ENCODE results near the gene SLC13A1. TPM values are rescaled to one million over a fixed set of nuclear protein-coding genes. Genes with fewer than 3 reads are reported as not detected.

SLC13A1 gene
- total RNA-seq, 1 donor from 2014 or later: 0.13 TPM

DNA sequence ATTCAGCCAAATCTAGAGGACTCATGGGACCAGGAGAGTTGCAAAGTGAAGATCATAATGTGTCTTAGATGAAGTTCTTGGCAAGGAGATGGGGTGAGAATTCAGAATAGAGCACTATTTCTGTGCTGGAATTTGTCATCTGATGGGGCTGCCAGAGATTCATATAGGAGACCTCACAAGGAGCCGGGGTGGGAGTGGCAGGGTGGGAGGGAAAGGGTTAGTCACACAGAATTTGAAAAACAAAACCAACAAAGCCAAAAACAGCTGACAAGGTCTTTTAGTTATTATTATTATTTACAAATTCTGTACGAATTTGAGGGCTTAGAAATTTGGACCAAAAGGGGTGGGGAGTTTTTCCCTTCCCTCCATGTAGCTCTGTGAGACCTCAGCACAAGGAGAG, 1.7 kb downstream of the SLC13A1 start:
- no peak for ATAC-seq

DNA sequence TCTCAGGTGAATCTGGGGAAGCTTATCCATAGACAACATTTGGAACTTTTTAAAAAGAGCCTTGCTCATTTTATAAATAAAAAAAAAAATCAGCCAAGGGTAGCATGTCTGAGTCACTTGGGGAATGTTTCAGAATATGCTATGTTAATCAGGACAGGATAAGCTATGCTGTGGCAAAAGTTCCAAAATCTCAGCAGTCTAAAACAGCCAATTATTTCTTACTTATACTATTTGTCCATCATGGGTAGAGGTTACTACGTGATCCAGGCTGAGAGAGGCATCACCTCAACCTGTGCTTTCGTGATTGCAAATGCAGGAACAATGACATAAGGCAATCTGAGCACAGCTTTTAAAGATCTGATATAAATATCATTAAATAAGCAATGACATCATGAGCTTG, 6.5 kb downstream of the SLC13A1 start:
- ATAC-seq (no peak), DNase-seq (ENCODE audit: low spot score) (no peak)

More for the DNA sequence above, 1.7 kb downstream of the SLC13A1 start:
- DNase-seq (ENCODE audit: low spot score): no peak

DNA sequence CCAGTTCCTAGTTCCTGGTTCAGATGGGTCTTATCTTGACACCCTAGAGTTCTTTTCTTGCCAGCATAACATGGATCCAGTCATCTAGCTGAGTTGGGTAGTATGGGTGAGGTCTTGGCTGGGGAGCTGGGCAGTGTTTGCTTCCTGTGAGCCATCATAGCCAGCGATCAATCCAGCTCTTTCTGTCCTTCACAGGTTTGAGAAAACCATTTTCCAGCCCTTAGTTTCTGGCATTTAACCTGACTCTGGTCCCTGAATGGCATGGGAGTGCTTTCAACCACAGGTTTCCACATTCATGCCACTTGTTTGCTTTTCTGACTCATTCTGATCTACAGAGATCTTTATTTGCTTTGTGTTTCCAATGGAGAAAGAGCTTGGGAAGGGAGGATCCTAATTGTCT, 8.6 kb downstream of the SLC13A1 start:
- ATAC-seq (peak; percentile 65), DNase-seq (ENCODE audit: low spot score) (no peak)

DNA sequence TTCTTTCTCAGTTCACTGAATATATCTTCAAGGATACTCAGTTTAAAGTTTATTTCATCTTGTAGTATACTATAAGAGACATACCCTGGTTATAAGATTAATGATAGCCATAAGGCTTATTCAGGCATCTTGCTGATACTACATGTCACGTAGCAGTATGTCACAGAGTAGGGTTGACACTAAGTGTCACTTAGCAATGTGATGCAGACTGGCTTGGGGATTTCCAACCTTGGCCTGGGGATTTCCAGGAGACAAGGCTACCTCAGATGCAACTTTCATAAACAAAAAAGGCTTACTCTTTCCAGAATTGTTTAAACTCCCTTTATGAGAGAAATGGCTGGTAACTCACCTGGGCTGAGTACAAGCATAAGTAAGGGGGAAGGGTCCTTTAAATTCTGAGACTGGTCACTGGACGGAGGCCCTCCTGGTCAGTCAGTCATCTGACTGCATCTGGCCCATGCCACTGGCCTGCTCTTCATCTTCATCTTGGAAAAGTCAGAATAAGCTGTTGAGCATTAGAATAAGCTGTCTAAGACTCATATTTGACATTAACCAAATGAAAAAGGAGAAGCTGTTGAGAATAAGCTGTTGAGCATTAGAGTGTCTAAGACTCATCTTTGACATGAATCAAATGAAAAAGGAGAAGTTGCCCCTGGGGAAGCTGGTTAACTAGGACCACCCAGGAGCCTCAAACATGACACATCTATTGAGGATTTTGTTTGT, 9.5 kb downstream of the SLC13A1 start:
- DNase-seq (ENCODE audit: low spot score): no peak
- ATAC-seq: no peak

DNA sequence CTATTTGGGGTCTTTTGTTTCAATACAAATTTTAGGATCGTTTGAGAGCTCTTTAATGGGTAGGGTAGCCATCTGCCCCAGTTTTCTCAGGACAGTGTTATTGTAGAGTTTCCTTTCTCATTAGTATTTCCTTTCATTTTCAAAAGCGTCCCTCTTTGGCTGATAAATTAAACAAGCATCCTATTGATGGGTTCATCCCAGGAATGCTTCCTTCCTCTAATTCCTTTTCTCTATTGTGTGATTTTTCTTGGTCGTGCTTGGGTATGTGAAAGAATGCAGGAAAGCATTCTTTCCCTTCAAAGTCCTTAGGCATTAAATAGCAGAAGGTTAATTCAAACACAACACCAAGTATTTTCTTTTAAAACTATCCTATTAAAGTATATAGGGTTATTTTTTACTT, 14.0 kb downstream of the SLC13A1 start:
- DNase-seq (ENCODE audit: low spot score) (no peak), ATAC-seq (no peak)

DNA sequence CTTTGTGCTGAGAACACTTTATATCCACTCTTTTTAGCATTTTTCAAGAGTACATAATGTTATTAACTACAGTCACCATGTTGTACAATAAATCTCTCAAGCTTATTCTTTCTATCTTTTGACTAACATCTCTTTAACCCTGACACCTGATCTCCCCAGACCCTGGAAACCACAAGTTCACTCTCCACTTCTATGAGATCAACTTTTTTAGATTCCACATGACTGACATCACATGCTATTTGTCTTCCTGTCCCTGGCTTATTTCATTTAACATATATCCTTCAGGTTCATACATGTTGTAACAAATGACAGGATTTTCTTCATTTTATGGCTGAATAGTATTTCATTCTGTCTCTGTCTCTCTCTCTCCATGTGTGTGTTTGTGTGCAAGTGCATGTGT, 15.5 kb downstream of the SLC13A1 start:
- ATAC-seq: no peak
- no peak for DNase-seq (ENCODE audit: low spot score)

DNA sequence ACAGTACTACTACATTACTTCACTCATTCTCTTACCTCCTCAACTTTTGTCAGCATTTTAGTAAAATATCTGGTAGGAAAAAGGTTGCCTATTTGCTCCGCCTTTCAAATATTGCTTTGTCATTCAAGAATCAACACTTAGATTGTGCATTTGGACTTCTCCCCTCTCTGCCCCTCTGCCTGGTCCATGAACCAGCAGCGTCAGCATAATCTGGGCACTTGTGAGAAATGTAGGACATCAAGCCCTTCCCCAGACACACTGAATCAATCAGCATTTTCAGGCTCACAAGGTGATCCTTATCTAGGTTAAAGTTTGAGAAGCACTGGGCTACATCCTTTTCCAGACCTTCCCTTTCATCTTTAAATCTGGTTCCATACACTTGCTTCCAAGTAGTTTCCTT, 16.3 kb downstream of the SLC13A1 start:
- no peak for ATAC-seq
- no peak for DNase-seq (ENCODE audit: low spot score)

DNA sequence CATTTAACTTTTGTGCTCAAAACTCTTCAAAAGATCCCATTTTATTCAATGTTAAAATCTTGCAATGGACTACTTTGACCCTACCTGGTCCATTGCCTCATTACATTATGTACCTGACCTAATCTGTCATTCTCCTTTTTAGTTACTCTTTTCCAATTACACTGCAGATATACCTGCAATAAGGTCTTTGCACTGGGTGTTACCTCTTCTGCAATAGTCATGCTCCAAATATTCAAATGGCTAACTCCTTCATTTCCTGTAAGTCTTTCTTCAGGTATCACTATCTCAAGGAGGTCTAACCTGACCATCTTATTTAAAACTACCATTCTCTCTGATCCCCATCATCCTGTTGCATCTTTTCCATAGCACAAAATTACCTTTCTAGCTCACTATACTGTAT, 22.3 kb downstream of the SLC13A1 start:
- DNase-seq (ENCODE audit: low spot score): no peak
- no peak for ATAC-seq

DNA sequence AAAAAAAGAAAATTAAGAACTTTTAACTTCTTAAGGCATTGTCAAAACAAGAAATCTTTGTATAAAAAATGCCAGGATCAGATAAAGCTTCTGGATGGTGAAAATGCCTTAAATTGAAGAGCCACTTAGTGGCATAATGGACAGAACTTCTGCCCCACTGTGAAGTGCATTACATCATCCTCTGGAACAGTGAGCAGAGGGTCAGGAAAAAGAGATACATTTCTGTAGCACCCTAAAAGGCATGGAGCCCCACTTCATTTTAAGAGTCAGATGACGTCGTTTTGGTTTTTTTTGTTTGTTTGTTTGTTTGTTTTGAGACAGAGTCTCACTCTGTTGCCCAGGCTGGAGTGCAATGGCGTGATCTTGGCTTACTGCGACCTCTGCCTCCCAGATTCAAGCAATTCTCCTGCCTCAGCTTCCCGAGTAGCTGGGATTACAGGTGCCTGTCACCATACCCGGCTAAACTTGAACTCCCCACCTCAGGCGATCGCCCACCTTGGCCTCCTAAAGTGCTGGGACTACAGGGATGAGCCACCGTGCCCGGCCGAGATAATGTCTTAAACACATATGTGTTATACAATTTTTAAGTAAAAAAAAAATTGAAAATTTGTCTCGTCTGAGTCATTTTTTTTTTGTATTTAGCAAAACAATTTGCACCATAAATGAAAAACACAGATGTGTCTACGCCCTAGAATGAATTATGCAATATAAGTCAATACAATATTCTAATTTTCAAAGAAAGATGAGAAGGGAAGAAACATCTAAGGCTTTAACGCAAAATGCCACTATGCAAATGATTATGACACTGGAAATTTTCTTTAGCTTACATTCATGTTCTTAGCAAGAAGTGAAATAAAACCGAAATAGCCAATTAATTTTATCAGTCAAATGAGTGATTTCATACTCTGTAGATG, 29.2 kb downstream of the SLC13A1 start:
- ATAC-seq: no peak
- DNase-seq (ENCODE audit: low spot score): no peak

DNA sequence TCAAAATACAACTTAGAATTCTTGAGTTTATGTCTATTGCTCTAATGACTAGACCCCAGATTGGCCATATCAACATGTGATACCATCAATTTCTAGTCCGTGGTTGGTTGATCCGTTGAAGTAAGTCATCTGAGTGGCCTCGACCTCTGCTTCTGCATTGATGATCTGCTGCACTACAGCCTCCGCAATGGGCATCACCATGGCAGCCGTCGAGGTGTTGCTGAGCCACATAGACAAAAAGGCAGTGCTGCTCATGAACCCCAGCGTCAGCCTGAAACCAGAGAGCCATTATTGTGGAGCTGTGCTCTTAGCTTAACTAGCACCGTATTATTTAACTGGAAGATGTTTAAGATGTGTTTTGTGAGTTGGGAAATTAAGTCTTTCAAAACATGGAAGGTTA, 30.7 kb downstream of the SLC13A1 start:
- no peak for ATAC-seq
- no peak for DNase-seq (ENCODE audit: low spot score)

DNA sequence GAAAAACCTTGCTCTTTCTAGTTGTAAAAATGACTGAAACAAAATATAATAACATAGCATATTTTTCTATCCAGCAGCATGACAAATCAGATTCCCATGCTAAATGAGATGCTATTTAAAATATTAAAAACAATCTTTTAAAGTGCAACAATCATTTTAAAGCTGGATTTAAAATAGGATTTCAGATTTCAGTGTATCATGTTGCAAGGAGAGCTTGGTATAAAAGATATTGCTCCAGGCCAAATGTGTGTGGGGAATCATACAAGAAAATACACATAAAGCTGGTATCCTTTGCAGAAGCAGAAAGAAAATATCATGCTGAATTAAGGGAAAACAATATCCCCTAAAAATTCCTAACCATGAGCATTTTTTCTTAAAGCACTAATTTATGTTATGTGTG, 42.2 kb downstream of the SLC13A1 start:
- ATAC-seq: no peak
- DNase-seq (ENCODE audit: low spot score): no peak

DNA sequence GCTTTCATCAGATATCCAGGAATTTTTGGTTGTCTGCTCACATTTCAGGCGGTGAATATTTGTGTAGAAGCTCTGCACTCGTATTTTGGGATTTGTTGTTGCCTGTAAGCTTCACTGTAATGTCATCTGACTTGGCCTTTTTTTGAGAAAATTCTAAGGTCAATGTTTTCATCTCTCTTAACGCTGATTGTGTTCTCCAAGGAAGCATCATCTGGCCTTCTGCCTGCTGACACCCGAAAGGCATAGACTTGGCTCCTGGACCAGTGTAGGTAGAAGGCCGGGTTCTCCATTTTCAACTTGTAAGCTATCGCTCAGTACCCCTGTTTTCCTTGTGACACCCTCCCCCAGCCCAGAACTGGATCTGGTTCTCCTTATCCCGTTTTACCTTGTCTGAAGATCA, 44.2 kb downstream of the SLC13A1 start:
- ATAC-seq (no peak), DNase-seq (ENCODE audit: low spot score) (no peak)

DNA sequence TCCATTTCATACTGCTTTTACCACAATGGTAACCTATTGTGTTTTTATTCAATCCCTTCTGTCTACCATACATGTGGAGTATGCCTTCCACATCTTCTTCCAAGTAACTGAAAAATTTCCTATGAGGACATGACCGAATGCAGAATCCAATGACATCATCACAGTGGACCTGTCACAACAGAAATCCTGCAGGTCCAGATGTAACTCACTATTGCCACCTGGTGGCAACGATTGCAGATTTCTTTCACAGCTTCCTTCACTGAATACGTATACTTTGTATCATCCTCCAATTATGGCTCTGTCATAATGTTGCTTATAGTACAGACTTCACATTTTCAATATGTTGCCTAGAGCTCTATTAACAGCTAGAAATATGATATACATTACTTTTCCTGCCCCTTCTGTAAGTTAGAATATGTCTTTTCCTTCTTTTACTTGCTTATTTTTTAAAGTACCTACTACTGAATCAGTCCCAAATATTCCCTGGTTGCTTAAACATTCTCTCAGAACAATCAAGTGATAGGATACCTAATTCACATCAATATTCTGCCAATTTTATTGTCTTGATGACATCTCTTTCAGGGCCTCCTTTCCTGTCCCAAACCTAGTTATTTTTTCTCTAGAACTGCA, 45.4 kb downstream of the SLC13A1 start:
- ATAC-seq (peak; percentile 99), DNase-seq (ENCODE audit: low spot score) (peak; percentile 72)

DNA sequence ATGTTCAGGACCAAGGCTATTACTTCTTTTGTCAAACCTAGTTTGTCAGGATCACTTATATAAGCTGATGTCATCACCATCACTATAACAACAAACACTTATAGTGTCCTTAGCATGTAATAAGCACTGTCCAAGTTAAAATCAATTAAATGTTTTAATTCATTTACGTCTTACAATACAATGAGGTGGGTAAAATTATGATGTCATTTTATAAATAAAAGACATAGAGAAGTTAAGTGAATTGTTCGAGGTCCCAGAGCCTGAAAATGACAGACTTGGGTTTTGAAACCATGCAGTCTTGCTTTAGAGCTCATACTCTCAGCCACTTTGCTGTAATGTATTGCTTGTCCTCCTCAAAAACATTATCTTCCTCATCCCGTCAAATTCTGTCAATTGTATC, 48.3 kb downstream of the SLC13A1 start:
- no peak for DNase-seq (ENCODE audit: low spot score)
- ATAC-seq: no peak

DNA sequence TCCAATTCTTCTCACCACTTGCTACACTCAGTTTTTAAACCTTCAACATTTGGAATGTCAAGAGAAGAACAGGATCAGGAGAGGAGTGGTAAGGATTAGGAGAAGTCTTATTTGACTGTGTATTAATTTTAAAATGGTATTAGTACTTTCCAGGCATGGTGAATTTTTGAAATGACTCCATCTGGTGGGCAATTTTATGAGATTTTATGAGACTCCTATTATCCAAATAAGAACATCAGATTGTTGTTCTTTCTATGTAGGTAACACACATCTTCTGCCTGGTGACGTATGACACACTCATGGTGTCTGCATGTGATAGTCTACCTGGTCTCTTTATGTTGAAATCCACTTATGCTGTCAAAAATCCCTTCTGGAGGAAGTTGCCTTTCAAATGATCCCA, 51.0 kb downstream of the SLC13A1 start:
- DNase-seq (ENCODE audit: low spot score) (no peak), ATAC-seq (no peak)

DNA sequence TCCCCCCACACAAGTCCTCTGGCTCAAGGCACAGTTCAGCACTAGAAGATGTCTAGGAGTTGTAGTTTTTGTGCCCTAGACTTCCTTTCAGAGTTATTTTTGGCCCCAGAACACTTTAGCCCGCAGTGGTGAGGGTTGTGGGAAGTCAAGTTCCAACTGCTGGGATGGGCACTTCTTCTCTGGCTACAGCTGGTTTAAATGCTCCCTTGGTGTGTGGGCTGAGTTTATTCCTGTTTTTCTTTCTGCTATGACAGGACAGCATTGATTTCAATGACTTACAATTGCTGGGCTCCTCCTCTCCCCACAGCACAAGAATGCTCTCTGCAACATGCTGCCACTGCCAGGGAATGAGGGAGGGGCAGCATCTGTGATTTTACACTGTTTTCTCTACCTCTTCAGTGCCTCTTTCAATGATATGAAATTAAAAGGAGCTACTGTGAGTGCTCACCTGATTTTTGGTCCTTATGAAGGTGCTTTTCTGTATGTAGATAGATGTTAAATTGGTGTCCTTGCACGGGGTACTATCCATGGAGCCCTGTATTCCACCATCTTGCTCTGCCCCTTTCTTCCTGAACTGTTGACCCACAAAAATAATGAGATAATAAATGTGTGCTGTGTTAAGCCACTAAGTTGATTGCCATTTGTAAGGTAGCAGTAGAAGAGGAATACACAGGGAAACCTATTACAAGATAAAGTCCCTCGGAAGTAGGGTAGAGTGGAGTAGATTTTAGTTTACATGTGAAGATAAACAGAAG, 56.3 kb downstream of the SLC13A1 start:
- no peak for ATAC-seq
- DNase-seq (ENCODE audit: low spot score): no peak

DNA sequence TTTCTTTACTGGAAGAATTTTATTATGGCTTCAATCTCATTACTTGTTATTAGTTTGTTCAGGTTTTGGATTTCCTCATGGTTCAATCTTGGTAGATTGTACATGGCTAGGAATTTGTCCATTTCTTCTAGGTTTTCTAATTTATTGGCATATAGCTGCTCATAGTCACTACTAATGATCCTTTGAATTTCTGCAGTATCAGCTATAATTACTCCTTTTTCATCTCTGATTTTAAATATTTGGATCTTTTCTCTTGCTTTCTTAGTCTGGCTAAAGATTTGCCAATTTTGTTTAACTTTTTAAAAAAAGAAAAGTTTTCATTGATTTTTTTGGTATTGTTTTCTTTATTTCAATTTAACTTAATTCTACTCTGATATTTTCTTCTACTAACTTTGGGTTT, 59.2 kb downstream of the SLC13A1 start:
- no peak for DNase-seq (ENCODE audit: low spot score)
- no peak for ATAC-seq

DNA sequence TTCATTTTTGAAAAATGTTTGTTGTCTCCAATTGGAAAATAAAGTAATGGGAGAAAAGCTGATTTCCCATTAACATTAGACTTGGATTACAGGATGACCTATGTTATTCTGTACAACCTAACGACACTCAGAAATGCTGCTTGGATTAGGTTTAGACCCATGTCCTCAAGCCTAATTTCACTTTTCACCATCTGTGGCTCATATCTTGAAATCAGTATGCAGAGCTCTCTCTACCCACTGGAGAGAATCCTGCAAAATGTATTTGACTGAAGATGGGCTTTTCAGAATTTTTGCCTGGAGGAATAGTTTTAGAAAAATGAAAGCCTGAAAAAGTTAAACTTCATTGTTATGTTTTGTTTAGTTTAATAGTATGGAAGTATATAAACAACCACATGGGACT, 63.8 kb downstream of the SLC13A1 start:
- no peak for DNase-seq (ENCODE audit: low spot score)
- no peak for ATAC-seq

DNA sequence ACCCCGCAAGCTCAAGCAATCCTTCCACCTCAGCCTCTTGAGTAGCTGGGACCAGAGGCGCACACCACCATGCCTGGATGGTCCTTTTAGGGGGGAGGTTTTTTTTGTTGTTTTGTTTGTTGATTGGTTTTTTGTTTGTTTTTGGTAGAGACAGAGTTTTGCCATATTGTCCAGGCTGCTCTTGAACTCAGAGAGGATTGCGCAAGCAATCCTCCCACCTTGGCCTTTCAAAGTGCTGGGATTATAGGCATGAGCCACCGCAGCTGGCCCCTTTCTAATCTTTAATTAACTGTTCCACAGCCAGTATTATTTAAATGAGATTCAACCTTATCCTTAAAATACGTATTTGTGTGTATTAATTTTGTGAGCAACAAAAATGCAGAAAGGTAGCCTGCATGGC, 65.8 kb downstream of the SLC13A1 start:
- DNase-seq (ENCODE audit: low spot score) (no peak), ATAC-seq (no peak)

DNA sequence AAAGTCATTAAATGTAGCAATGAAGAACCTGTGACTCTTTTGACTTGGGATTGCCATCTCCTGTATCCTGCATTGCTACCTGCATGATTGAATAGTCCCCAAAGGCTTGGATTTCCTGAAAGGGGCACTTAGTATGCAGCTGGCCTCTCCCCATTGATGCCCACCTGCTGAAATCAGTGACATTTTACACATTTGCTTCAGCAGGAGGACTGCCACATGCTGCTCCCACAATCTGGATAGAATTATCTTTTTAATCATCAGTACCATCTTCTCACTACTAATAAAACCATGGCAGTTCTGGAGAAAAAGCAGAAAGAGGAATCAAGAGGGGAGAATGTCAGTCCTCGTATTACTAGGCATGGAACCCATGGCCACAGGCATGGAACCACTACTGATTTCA, 67.8 kb downstream of the SLC13A1 start:
- DNase-seq (ENCODE audit: low spot score): no peak
- ATAC-seq: no peak

DNA sequence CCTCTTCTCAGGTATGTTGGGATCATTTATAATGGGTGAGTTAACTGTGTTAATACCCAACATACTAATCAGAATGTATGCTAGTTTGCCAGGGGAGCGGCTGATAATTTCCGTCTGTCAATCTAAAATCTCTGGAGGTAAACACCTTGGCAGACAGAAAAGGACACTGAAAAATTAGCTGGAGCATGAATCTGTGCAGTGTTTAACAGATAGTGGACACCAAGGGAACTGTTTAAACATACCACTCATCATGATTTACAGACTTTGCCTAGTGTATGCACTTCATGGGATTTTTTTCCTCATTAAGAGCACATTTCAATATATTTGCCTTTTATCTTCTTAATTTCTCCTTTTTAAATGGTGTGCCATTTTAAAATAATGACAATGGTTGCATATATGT, 68.2 kb downstream of the SLC13A1 start:
- ATAC-seq: no peak
- DNase-seq (ENCODE audit: low spot score): no peak
